HG03571 (cell line): ENCODE measurements around the gene SEMA3A.

Experiments used
- ATAC-seq: cut with Tn5 transposase; IDR thresholded peaks from one replicate; pipeline ENCODE4 v1.9.1; 2021; ENCODE audit not compliant: unreplicated experiment

Gene SEMA3A

GRCh38 chr7:83941300-83941699 is 253.3 kb downstream of the SEMA3A start:
- ATAC-seq: no peak

GRCh38 chr7:83937930-83938329 is 256.7 kb downstream of the SEMA3A start:
- no peak for ATAC-seq

- ATAC-seq: peak; percentile 66
These were observed 258.4 kb downstream of the SEMA3A start for GRCh38 chr7:83936056-83936708.

- ATAC-seq: no peak
These were observed 260.4 kb downstream of the SEMA3A start for GRCh38 chr7:83934118-83934734.

- ATAC-seq: no peak
These were observed 262.6 kb downstream of the SEMA3A start for GRCh38 chr7:83931968-83932367.

- no peak for ATAC-seq
These were observed 264.3 kb downstream of the SEMA3A start for GRCh38 chr7:83930262-83930661.

GRCh38 chr7:83925860-83926259 is 268.7 kb downstream of the SEMA3A start:
- no peak for ATAC-seq

- no peak for ATAC-seq
These were observed 272.5 kb downstream of the SEMA3A start for GRCh38 chr7:83921941-83922607.

- no peak for ATAC-seq
These were observed 273.2 kb downstream of the SEMA3A start for GRCh38 chr7:83921271-83921940.

- no peak for ATAC-seq
These were observed 276.4 kb downstream of the SEMA3A start for GRCh38 chr7:83918142-83918541.

- ATAC-seq: no peak
These were observed 281.4 kb downstream of the SEMA3A start for GRCh38 chr7:83913174-83913573.

- no peak for ATAC-seq
These were observed 286.1 kb downstream of the SEMA3A start for GRCh38 chr7:83908526-83908925.
